Activated T-cell treated with anti-CD3 and anti-CD28 coated beads for 4 hours (primary cell): ENCODE results near the gene GRIA1.
"Not testable (repeated sequence)": the region's sequence is repeated elsewhere in the genome, so short reads cannot be mapped to it uniquely, and the experiment has no call there.

ENCODE experiments used
- DNase-seq: peaks from one replicate; pipeline ENCODE4 v3.0.0-alpha.2; 2020

GRIA1 gene

GRCh38 chr5:153791339-153791738, 300.9 kb downstream of the GRIA1 start:
- DNase-seq = no peak

GRCh38 chr5:153792305-153792704, 301.8 kb downstream of the GRIA1 start:
- DNase-seq = no peak

- no peak for DNase-seq
These were observed 303.2 kb downstream of the GRIA1 start for GRCh38 chr5:153793699-153794098.

- no peak for DNase-seq
These were observed 303.9 kb downstream of the GRIA1 start for GRCh38 chr5:153794327-153794726.

GRCh38 chr5:153796527-153796926, 306.1 kb downstream of the GRIA1 start:
- DNase-seq = no peak

- no peak for DNase-seq
These were observed 307.0 kb downstream of the GRIA1 start for GRCh38 chr5:153797484-153797883.

GRCh38 chr5:153798830-153799229, 308.4 kb downstream of the GRIA1 start:
- no peak for DNase-seq

GRCh38 chr5:153799466-153799865, 309.0 kb downstream of the GRIA1 start:
- DNase-seq = no peak

- no peak for DNase-seq
These were observed 311.8 kb downstream of the GRIA1 start for GRCh38 chr5:153802050-153802821.

- DNase-seq = no peak
These were observed 317.3 kb downstream of the GRIA1 start for GRCh38 chr5:153807801-153808200.

GRCh38 chr5:153809166-153809565, 318.7 kb downstream of the GRIA1 start:
- DNase-seq = no peak

- DNase-seq = no peak
These were observed 323.4 kb downstream of the GRIA1 start for GRCh38 chr5:153813901-153814300.

GRCh38 chr5:153816870-153817269, 326.4 kb downstream of the GRIA1 start:
- DNase-seq = no peak

- no peak for DNase-seq
These were observed 328.2 kb downstream of the GRIA1 start for GRCh38 chr5:153818626-153819025.

- DNase-seq = no peak
These were observed 332.6 kb downstream of the GRIA1 start for GRCh38 chr5:153823036-153823435.

- no peak for DNase-seq
These were observed 334.4 kb downstream of the GRIA1 start for GRCh38 chr5:153824909-153825308.

GRCh38 chr5:153827397-153827796, 336.9 kb downstream of the GRIA1 start:
- no peak for DNase-seq

GRCh38 chr5:153829510-153830065, 339.1 kb downstream of the GRIA1 start:
- DNase-seq = no peak

GRCh38 chr5:153831973-153832372, 341.5 kb downstream of the GRIA1 start:
- DNase-seq = no peak

- DNase-seq = no peak
These were observed 345.5 kb downstream of the GRIA1 start for GRCh38 chr5:153835891-153836515.

- DNase-seq = not testable (repeated sequence)
These were observed 359.0 kb downstream of the GRIA1 start for GRCh38 chr5:153849303-153850113.

GRCh38 chr5:153860195-153860886, 369.9 kb downstream of the GRIA1 start:
- no peak for DNase-seq

GRCh38 chr5:153862906-153863305, 372.4 kb downstream of the GRIA1 start:
- not testable (repeated sequence) for DNase-seq
